HepG2 (cell line): ENCODE measurements around the gene OTUD7B. TPM values are rescaled to one million over a fixed set of nuclear protein-coding genes. Genes with fewer than 3 reads are reported as not detected.
A peak's percentile ranks its signal among the peaks of the same experiment; 100 is the strongest.

Source experiments
- ARHGAP35 ChIP-seq: sonication (generic); formaldehyde crosslinking; IDR thresholded peaks from 2 replicates; pipeline ENCODE4 v1.9.0; 2022; ENCODE audit warnings: mild to moderate bottlenecking, inconsistent platforms, moderate library complexity, missing genetic modification reagents, borderline replicate concordance
- CREM ChIP-seq, 2 experiments: sonication (generic) in 1 of 2; formaldehyde crosslinking in 1 of 2; IDR thresholded peaks; 2 replicates each; pipeline versions ENCODE4 v1.4.0 to v1.6.1; 2016 to 2020; ENCODE audit warnings: antibody characterized with exemption in 1 of 2, mild to moderate bottlenecking in 1 of 2, missing genetic modification reagents in 1 of 2
- FOSL1 ChIP-seq: sonication (generic); formaldehyde crosslinking; IDR thresholded peaks from 2 replicates; pipeline ENCODE4 v1.9.0; 2021; ENCODE audit warnings: missing genetic modification reagents, borderline replicate concordance
- FOSL2 ChIP-seq: sonication (generic); formaldehyde crosslinking; IDR thresholded peaks from 2 replicates; pipeline ENCODE4 v1.4.0; 2020; ENCODE audit warnings: missing genetic modification reagents
- FOXK2 ChIP-seq: fragments of 450-650 bp; IDR thresholded peaks from 2 replicates; pipeline ENCODE4 v1.6.1; 2016
- HMG20A ChIP-seq: IDR thresholded peaks from 2 replicates; pipeline ENCODE4 v1.6.1; 2016; ENCODE audit warnings: borderline replicate concordance
- HNRNPLL ChIP-seq: fragments of 200-400 bp; formaldehyde crosslinking; IDR thresholded peaks from 2 replicates; pipeline ENCODE4 v1.6.1; 2017; ENCODE audit warnings: mild to moderate bottlenecking, low read depth, low read length; ENCODE audit not compliant: poor library complexity, severe bottlenecking
- IKZF1 ChIP-seq: fragments of 450-650 bp; IDR thresholded peaks from 2 replicates; pipeline ENCODE4 v1.7.1; 2016
- MAFG ChIP-seq: sonication (generic); formaldehyde crosslinking; IDR thresholded peaks from 2 replicates; pipeline ENCODE4 v1.5.1; 2020; ENCODE audit warnings: mild to moderate bottlenecking, missing genetic modification reagents
- MLLT10 ChIP-seq: sonication (generic); formaldehyde crosslinking; IDR thresholded peaks from 2 replicates; pipeline ENCODE4 v1.4.0; 2020; ENCODE audit warnings: missing genetic modification reagents
- MYC ChIP-seq: sonication (generic); formaldehyde crosslinking; IDR thresholded peaks from 2 replicates; pipeline ENCODE4 v1.9.0; 2021; ENCODE audit warnings: missing genetic modification reagents, borderline replicate concordance
- PITX1 ChIP-seq: sonication (generic); formaldehyde crosslinking; IDR thresholded peaks from 2 replicates; pipeline ENCODE4 v1.5.1; 2020; ENCODE audit warnings: mild to moderate bottlenecking, missing genetic modification reagents
- SP1 ChIP-seq, 2 experiments: fragments of 450-650 bp in 1 of 2; sonication (generic) in 1 of 2; formaldehyde crosslinking in 1 of 2; IDR thresholded peaks; 2 replicates each; pipeline versions ENCODE4 v1.4.0 to v1.6.1; 2016 to 2020; ENCODE audit warnings: missing genetic modification reagents in 1 of 2
- SRY ChIP-seq: sonication (generic); formaldehyde crosslinking; IDR thresholded peaks from 2 replicates; pipeline ENCODE4 v1.8.0; 2022; ENCODE audit warnings: mild to moderate bottlenecking, missing genetic modification reagents
- SYNCRIP ChIP-seq: fragments of 200-400 bp; formaldehyde crosslinking; IDR thresholded peaks from 2 replicates; pipeline ENCODE4 v1.6.1; 2018; ENCODE audit warnings: mild to moderate bottlenecking, low read depth, low read length; ENCODE audit not compliant: insufficient read depth
- THYN1 ChIP-seq: sonication (generic); formaldehyde crosslinking; IDR thresholded peaks from 2 replicates; pipeline ENCODE4 v1.8.1; 2023; ENCODE audit warnings: low read depth, mild to moderate bottlenecking, moderate library complexity, missing genetic modification reagents, borderline replicate concordance
- ZBTB38 ChIP-seq: sonication (generic); formaldehyde crosslinking; IDR thresholded peaks from 2 replicates; pipeline ENCODE4 v1.5.1; 2020; ENCODE audit warnings: mild to moderate bottlenecking, missing genetic modification reagents
- ZC3H13 ChIP-seq: sonication (generic); formaldehyde crosslinking; IDR thresholded peaks from 2 replicates; pipeline ENCODE4 v1.8.1; 2023; ENCODE audit warnings: mild to moderate bottlenecking, missing genetic modification reagents, moderate library complexity
- ZFP36 ChIP-seq: fragments of 150-350 bp; IDR thresholded peaks from 2 replicates; pipeline ENCODE4 v1.6.1; 2018; ENCODE audit warnings: borderline replicate concordance, low read length, low read depth; ENCODE audit not compliant: partially characterized antibody
- ZNF124 ChIP-seq: sonication (generic); formaldehyde crosslinking; IDR thresholded peaks from 2 replicates; pipeline ENCODE4 v1.4.0; 2020; ENCODE audit warnings: missing genetic modification reagents
- ZNF367 ChIP-seq: sonication (generic); formaldehyde crosslinking; IDR thresholded peaks from 2 replicates; pipeline ENCODE4 v1.4.0; 2020; ENCODE audit warnings: missing genetic modification reagents, borderline replicate concordance
- ZSCAN22 ChIP-seq: sonication (generic); formaldehyde crosslinking; IDR thresholded peaks from 2 replicates; pipeline ENCODE4 v1.4.0; 2020; ENCODE audit warnings: mild to moderate bottlenecking, missing genetic modification reagents
- polyA plus RNA-seq, 8 experiments: library from polyadenylated mRNA; depleted of rRNA in 3 of 8; stranded (reverse) in 7 of 8; unstranded in 1 of 8; fragments of >200 nt; fragmentation: Illumina TruSeq in 4 of 8; extraction: Trizol in 4 of 8; gene quantifications; 2 replicates each; pipeline versions ENCODE4 v1.2.1 to v1.2.3, GENCODE V29; 2011 to 2016; ENCODE audit warnings: low read depth in 4 of 8, missing spikeins in 1 of 8, mixed read lengths in 1 of 8; ENCODE audit not compliant: insufficient read depth in 1 of 8
- total RNA-seq, 5 experiments: library from RNA; depleted of rRNA; stranded (reverse); fragments of >200 nt; fragmentation: Illumina TruSeq; extraction: Trizol; gene quantifications; 2 replicates each; pipeline ENCODE4 v1.2.3, GENCODE V29; 2016; ENCODE audit warnings: low read depth in 1 of 5
- TF ChIP-seq, protein P1 (sequence below): sonication (generic); formaldehyde crosslinking; IDR thresholded peaks from 2 replicates; pipeline ENCODE4 v1.4.0; 2020; ENCODE audit warnings: missing genetic modification reagents
- TF ChIP-seq, protein P2 (sequence below): sonication (generic); formaldehyde crosslinking; IDR thresholded peaks from 2 replicates; pipeline ENCODE4 v1.8.0; 2022; ENCODE audit warnings: mild to moderate bottlenecking, missing genetic modification reagents, moderate library complexity

The OTUD7B gene
- total and polyA plus RNA-seq, 2 of the 13 experiments (the other 11 are each of a cell fraction or from before 2014, with no cell fraction given), result 5.1 to 11.2 TPM

DNA sequence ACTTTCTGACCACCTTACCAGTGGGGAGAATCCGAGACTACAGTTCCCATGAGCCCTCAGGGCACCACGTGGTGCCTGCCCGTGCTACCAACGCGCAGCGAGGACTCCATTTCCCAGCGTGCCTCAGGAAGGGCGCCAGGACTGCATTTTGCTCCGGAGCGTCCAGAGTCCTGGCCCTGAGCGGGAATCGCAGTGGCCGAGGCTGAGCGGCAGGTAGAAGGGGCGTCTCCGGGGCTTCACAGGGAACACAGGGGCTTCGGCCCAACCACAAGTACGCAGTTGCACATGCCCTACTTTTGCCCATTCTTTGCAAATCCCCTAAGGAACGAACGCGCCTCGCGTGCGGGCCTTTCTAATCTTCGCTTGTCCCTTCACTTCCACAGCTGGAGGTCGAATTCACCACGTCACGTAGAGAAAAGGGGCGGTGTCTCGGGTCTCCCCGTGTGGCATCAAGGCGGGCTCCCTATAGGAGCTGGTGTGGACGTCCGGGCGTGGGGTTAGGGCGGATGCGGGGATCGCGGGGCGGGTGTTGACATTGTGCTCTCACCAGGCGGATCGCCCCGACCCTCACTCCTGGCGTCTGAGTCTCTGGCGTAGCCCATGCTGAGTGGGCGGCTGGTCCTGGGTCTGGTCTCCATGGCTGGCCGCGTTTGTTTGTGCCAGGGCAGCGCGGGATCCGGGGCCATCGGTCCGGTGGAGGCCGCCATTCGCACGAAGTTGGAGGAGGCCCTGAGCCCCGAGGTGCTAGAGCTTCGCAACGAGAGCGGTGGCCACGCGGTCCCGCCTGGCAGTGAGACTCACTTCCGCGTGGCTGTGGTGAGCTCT lies 110.9 kb downstream of the OTUD7B start, which contains the start of gene BOLA1 (continued):
- TF ChIP-seq, protein P1, sequence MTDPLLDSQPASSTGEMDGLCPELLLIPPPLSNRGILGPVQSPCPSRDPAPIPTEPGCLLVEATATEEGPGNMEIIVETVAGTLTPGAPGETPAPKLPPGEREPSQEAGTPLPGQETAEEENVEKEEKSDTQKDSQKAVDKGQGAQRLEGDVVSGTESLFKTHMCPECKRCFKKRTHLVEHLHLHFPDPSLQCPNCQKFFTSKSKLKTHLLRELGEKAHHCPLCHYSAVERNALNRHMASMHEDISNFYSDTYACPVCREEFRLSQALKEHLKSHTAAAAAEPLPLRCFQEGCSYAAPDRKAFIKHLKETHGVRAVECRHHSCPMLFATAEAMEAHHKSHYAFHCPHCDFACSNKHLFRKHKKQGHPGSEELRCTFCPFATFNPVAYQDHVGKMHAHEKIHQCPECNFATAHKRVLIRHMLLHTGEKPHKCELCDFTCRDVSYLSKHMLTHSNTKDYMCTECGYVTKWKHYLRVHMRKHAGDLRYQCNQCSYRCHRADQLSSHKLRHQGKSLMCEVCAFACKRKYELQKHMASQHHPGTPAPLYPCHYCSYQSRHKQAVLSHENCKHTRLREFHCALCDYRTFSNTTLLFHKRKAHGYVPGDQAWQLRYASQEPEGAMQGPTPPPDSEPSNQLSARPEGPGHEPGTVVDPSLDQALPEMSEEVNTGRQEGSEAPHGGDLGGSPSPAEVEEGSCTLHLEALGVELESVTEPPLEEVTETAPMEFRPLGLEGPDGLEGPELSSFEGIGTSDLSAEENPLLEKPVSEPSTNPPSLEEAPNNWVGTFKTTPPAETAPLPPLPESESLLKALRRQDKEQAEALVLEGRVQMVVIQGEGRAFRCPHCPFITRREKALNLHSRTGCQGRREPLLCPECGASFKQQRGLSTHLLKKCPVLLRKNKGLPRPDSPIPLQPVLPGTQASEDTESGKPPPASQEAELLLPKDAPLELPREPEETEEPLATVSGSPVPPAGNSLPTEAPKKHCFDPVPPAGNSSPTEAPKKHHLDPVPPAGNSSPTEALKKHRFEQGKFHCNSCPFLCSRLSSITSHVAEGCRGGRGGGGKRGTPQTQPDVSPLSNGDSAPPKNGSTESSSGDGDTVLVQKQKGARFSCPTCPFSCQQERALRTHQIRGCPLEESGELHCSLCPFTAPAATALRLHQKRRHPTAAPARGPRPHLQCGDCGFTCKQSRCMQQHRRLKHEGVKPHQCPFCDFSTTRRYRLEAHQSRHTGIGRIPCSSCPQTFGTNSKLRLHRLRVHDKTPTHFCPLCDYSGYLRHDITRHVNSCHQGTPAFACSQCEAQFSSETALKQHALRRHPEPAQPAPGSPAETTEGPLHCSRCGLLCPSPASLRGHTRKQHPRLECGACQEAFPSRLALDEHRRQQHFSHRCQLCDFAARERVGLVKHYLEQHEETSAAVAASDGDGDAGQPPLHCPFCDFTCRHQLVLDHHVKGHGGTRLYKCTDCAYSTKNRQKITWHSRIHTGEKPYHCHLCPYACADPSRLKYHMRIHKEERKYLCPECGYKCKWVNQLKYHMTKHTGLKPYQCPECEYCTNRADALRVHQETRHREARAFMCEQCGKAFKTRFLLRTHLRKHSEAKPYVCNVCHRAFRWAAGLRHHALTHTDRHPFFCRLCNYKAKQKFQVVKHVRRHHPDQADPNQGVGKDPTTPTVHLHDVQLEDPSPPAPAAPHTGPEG (CRISPR knock-in tag), result no peak
- no peak for TF ChIP-seq SYNCRIP
- TF ChIP-seq ZC3H13 (CRISPR knock-in tag), result no peak
- TF ChIP-seq MAFG, result no peak
- peak; percentile 99 for TF ChIP-seq ZBTB38 (CRISPR knock-in tag)
- no peak for TF ChIP-seq MLLT10
- no peak for TF ChIP-seq THYN1
- TF ChIP-seq HNRNPLL, result peak; percentile 29
- no peak for TF ChIP-seq ZSCAN22
- TF ChIP-seq FOSL2, result peak; percentile 15; the same call in 1 of the 2 replicates
- TF ChIP-seq FOXK2, result no peak
- TF ChIP-seq ZNF367 (CRISPR knock-in tag), result no peak
- peak; percentile 94 for TF ChIP-seq CREM (IDR thresholded peaks at IDR 0.05)
- TF ChIP-seq CREM (CRISPR knock-in tag; IDR thresholded peaks at IDR 0.05), result no peak
- TF ChIP-seq ZNF124 (CRISPR knock-in tag), result 0 out of 2 replicates have a peak, but pooled peaks have one; percentile 29
- TF ChIP-seq PITX1 (CRISPR knock-in tag), result no peak
- TF ChIP-seq HMG20A (CRISPR knock-in tag), result no peak
- peak; percentile 27; the same call in 1 of the 2 replicates for TF ChIP-seq ARHGAP35 (CRISPR knock-in tag)
- no peak for TF ChIP-seq IKZF1
- TF ChIP-seq SP1 (IDR thresholded peaks at IDR 0.05), result no peak
- TF ChIP-seq SP1 (CRISPR knock-in tag; IDR thresholded peaks at IDR 0.05), result peak; percentile 29; the same call in 1 of the 2 replicates
- no peak for TF ChIP-seq ZFP36
- TF ChIP-seq, protein P2, sequence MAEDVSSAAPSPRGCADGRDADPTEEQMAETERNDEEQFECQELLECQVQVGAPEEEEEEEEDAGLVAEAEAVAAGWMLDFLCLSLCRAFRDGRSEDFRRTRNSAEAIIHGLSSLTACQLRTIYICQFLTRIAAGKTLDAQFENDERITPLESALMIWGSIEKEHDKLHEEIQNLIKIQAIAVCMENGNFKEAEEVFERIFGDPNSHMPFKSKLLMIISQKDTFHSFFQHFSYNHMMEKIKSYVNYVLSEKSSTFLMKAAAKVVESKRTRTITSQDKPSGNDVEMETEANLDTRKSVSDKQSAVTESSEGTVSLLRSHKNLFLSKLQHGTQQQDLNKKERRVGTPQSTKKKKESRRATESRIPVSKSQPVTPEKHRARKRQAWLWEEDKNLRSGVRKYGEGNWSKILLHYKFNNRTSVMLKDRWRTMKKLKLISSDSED (CRISPR knock-in tag), result no peak
- TF ChIP-seq SRY (CRISPR knock-in tag), result no peak
- no peak for TF ChIP-seq FOSL1 (CRISPR knock-in tag)
- TF ChIP-seq MYC (CRISPR knock-in tag), result peak; percentile 63; the same call in 1 of the 2 replicates
